ENCODE measurements around the gene FA2H. TPM values are rescaled to one million over a fixed set of nuclear protein-coding genes. Genes with fewer than 3 reads are reported as not detected.

The FA2H gene
- total RNA-seq, 4 donors from 2014 or later = 0.41 TPM; not detected in 3

DNA sequence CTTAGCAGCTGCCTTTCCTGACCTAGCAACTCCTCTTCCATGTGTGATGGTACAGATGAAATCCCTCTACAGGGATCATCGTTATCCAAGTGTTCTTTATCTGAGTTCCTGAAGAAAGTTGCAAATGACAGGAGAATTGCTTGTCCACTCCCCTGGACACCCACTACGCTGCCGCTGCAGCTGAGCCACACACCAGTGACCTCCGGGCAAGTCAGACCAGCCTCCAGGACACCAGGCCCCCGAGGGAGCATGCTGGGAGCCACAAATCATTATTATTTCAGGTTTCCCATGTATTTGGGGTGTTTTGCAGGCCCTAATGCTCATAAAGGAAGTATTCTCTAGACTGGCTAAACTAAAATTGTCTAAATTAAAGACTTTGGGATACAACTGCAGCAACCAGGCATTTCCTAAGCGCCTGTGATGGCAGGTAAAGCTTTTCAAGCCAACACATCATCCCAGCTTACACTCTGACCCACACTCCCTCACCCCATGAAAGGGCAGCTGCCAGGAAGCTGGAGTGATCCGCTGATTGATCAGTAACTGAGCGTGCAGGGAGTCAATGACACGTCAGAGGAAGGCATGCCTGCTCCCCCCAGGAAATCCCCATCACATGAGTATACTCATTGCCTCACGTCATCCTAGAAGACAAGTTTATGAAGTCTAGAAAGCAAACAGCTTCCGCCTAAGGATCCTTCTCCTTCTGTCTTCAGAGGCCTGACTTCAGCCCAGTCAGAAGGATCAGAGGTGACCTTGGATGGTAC, 14.4 kb downstream of the FA2H start:
- no peak overlapping the region for H3K27ac ChIP-seq
- DNase-seq (no peak), ATAC-seq (no peak)
- in situ Hi-C loops (cut with MboI; ENCODE audit: low sequenced_read_pairs in 4 of 4) = no loop called here
- intact Hi-C loops (cut with DNase I; ENCODE audit: low total_unique reads) = no loop called here
- no peaks in the 10 kb centered on the region for H3K4me1 ChIP-seq
- no peaks in the 10 kb centered on the region for H3K36me3 ChIP-seq
- peaks cover 4 to 12% (median 8%) of the 10 kb centered on the region in 3 donors for H3K27me3 ChIP-seq
- TF ChIP-seq POLR2A (IDR thresholded peaks at IDR 0.05) = no peak
- TF ChIP-seq, protein P1, sequence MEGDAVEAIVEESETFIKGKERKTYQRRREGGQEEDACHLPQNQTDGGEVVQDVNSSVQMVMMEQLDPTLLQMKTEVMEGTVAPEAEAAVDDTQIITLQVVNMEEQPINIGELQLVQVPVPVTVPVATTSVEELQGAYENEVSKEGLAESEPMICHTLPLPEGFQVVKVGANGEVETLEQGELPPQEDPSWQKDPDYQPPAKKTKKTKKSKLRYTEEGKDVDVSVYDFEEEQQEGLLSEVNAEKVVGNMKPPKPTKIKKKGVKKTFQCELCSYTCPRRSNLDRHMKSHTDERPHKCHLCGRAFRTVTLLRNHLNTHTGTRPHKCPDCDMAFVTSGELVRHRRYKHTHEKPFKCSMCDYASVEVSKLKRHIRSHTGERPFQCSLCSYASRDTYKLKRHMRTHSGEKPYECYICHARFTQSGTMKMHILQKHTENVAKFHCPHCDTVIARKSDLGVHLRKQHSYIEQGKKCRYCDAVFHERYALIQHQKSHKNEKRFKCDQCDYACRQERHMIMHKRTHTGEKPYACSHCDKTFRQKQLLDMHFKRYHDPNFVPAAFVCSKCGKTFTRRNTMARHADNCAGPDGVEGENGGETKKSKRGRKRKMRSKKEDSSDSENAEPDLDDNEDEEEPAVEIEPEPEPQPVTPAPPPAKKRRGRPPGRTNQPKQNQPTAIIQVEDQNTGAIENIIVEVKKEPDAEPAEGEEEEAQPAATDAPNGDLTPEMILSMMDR (IDR thresholded peaks at IDR 0.05 in 4 of 5, conservative IDR thresholded peaks at IDR 0.05 in 1 of 5) = no peak
- no peaks in the 10 kb centered on the region for H3K9me3 ChIP-seq
- H3K4me3 ChIP-seq = no peak overlapping the region

DNA sequence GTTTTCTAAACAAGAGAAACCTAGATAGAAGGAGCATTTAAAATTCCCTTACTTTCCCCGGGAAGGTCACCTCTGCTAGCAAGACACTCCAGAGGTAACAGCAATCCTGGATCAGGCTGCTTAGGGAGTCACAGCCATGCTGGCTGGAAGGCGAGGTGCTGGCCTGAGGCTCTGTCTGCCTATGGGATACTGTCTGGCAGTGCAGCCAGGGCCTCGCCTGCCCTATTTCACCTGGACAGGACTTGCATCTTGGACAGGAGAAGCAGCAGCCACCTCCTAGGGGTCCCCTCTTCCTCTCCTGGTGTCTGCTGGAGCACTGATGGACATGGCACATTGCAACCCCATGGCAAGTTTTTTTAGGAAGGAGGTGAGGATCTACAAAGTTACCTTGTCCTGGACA, 15.1 kb downstream of the FA2H start:
- in situ Hi-C loops (cut with MboI; ENCODE audit: low sequenced_read_pairs in 4 of 4) (no loop called here), intact Hi-C loops (cut with DNase I; ENCODE audit: low total_unique reads) (no loop called here)
- Histone ChIP-seq H3K27ac (no peak overlapping the region), H3K36me3 (no peaks in the 10 kb centered on the region), H3K27me3 (peaks cover 3 to 8% (median 4%) of the 10 kb centered on the region in 3 donors), H3K4me1 (no peaks in the 10 kb centered on the region), H3K9me3 (no peaks in the 10 kb centered on the region), H3K4me3 (no peak overlapping the region)
- no peak for TF ChIP-seq POLR2A (IDR thresholded peaks at IDR 0.05)
- TF ChIP-seq, protein P1 (IDR thresholded peaks at IDR 0.05 in 4 of 5, conservative IDR thresholded peaks at IDR 0.05 in 1 of 5) = no peak
- no peak for ATAC-seq
- DNase-seq = no peak

DNA sequence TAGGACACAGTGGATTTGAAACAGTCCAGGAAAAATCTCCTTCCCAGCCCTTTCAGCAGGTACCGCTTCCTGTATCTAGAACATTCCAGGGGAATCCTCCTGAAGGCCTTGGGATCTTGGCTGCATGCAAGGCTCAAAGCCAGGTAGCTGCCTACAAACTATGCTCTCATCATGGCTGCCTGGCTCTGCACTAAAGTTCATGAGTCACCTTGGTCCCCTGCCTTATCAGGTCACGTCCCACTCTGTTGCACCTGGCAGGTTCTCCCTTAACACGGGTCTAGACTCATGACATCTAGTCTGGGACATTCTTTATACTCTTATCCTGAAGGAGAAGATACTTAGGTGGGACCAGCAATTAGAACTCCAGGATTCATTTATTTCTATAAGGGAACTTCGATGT, 15.8 kb downstream of the FA2H start:
- Histone ChIP-seq H3K4me1 (no peaks in the 10 kb centered on the region), H3K4me3 (no peak overlapping the region), H3K36me3 (no peaks in the 10 kb centered on the region), H3K27me3 (peaks cover 0 to 3% (median under 1%) of the 10 kb centered on the region in 3 donors), H3K9me3 (no peaks in the 10 kb centered on the region), H3K27ac (no peak overlapping the region)
- intact Hi-C loops (cut with DNase I; ENCODE audit: low total_unique reads) (no loop called here), in situ Hi-C loops (cut with MboI; ENCODE audit: low sequenced_read_pairs in 4 of 4) (no loop called here)
- no peak for ATAC-seq
- DNase-seq = no peak
- TF ChIP-seq, protein P1 (IDR thresholded peaks at IDR 0.05 in 4 of 5, conservative IDR thresholded peaks at IDR 0.05 in 1 of 5) = no peak
- TF ChIP-seq POLR2A (IDR thresholded peaks at IDR 0.05) = no peak

DNA sequence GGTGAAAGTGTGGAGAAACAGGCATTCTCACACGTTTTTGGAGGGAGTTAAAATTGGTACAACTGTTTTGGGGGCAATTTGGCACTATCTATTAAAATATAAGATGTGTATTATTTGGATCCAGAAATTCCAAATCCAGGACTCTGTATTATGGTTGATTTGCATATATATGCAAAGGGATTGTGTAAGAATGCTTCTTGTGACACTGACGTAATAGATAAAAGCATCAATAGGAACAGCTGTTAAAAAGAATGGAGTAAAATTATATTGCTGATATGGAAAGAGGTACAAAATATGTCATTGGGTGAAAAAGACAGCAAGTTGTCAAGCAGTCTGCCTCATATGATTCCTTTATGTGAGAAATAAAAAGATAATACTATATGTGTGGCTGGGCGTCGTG, 17.3 kb downstream of the FA2H start:
- H3K4me1 ChIP-seq = no peaks in the 10 kb centered on the region
- H3K36me3 ChIP-seq = no peaks in the 10 kb centered on the region
- DNase-seq (no peak), ATAC-seq (no peak)
- in situ Hi-C loops (cut with MboI; ENCODE audit: low sequenced_read_pairs in 4 of 4) = no loop called here
- no peak overlapping the region for H3K27ac ChIP-seq
- H3K9me3 ChIP-seq = no peaks in the 10 kb centered on the region
- no peak for TF ChIP-seq POLR2A (IDR thresholded peaks at IDR 0.05)
- TF ChIP-seq, protein P1 (IDR thresholded peaks at IDR 0.05 in 4 of 5, conservative IDR thresholded peaks at IDR 0.05 in 1 of 5) = no peak
- H3K27me3 ChIP-seq = peaks cover 0 to 3% (median 0%) of the 10 kb centered on the region in 3 donors
- intact Hi-C loops (cut with DNase I; ENCODE audit: low total_unique reads) = no loop called here
- H3K4me3 ChIP-seq = no peak overlapping the region

Measured in gastrocnemius medialis (tissue), 4 donors.